Gastroesophageal sphincter (tissue), 4 donors: ENCODE results near the gene MPRIP. TPM values are rescaled to one million over a fixed set of nuclear protein-coding genes. Genes with fewer than 3 reads are reported as not detected.
A peak's percentile ranks its signal among the peaks of the same experiment; 100 is the strongest.

Experiments
- ATAC-seq: fragments of 150-250 bp; one replicate; pipeline ENCODE4 v1.9.1; 2016; ENCODE audit warnings: mild to moderate bottlenecking, moderate library complexity
- H3K27ac ChIP-seq, 4 donors: fragments of 200-600 bp; sonication (generic) in 3 of 4; 1 replicate in 3 of 4; 2 replicates in 1 of 4; pipeline ENCODE4 v1.5.1; 2016 to 2019
- H3K27me3 ChIP-seq: fragments of 200-600 bp; sonication (generic); one replicate; pipeline ENCODE4 v1.5.1; 2019
- H3K36me3 ChIP-seq, 2 donors: fragments of 200-600 bp; sonication (generic); one replicate each; pipeline ENCODE4 v1.5.1; 2019; ENCODE audit warnings: control low read depth in 1 of 2
- H3K4me1 ChIP-seq, 3 donors: fragments of 200-600 bp; sonication (generic); 1 replicate in 2 of 3; 2 replicates in 1 of 3; pipeline ENCODE4 v1.5.1; 2016 to 2019; ENCODE audit warnings: control low read depth in 2 of 3
- H3K4me3 ChIP-seq, 2 donors: fragments of 200-600 bp; sonication (generic); one replicate each; pipeline ENCODE4 v1.5.1; 2019; ENCODE audit warnings: mild to moderate bottlenecking in 1 of 2, moderate library complexity in 1 of 2
- H3K9me3 ChIP-seq, 3 donors: fragments of 200-600 bp; sonication (generic); one replicate each; pipeline ENCODE4 v1.5.1; 2017 to 2019; ENCODE audit warnings: control low read depth in 2 of 3
- EP300 ChIP-seq: sonication (generic); formaldehyde crosslinking; IDR thresholded peaks from one replicate; pipeline ENCODE4 v1.6.1; 2017; ENCODE audit warnings: antibody characterized with exemption, mild to moderate bottlenecking
- POLR2A ChIP-seq, 2 donors: fragments of 450-650 bp; IDR thresholded peaks; one replicate each; pipeline ENCODE4 v1.6.1; 2017; ENCODE audit warnings: antibody characterized with exemption in 2 of 2, mild to moderate bottlenecking in 2 of 2, moderate library complexity in 1 of 2
- POLR2AphosphoS5 ChIP-seq: sonication (generic); formaldehyde crosslinking; IDR thresholded peaks from one replicate; pipeline ENCODE4 v1.6.1; 2017; ENCODE audit warnings: antibody characterized with exemption
- WGBS, 2 donors: methylation state at CpG; one replicate each; pipeline ENCODE4 v1.1.5; 2018; ENCODE audit warnings: low coverage in 1 of 2; 5-methylcytosine and 5-hydroxymethylcytosine counted together
- total RNA-seq, 4 donors: library from RNA; depleted of rRNA; stranded (reverse); fragments of >200 nt; gene quantifications; one replicate each; pipeline ENCODE4 v1.1.0, GENCODE V29; 2016
- TF ChIP-seq, protein P1 (sequence below), 4 experiments: fragments of 200-600 bp in 2 of 4; fragments of 450-650 bp in 2 of 4; sonication (generic) in 1 of 4; IDR thresholded peaks; one replicate each; pipeline ENCODE4 v1.5.1; 2017 to 2019; ENCODE audit warnings: antibody characterized with exemption in 4 of 4, mild to moderate bottlenecking in 2 of 4, moderate library complexity in 2 of 4

MPRIP gene
- total RNA-seq, 4 donors from 2014 or later = 113 to 233 (median 155) TPM

DNA sequence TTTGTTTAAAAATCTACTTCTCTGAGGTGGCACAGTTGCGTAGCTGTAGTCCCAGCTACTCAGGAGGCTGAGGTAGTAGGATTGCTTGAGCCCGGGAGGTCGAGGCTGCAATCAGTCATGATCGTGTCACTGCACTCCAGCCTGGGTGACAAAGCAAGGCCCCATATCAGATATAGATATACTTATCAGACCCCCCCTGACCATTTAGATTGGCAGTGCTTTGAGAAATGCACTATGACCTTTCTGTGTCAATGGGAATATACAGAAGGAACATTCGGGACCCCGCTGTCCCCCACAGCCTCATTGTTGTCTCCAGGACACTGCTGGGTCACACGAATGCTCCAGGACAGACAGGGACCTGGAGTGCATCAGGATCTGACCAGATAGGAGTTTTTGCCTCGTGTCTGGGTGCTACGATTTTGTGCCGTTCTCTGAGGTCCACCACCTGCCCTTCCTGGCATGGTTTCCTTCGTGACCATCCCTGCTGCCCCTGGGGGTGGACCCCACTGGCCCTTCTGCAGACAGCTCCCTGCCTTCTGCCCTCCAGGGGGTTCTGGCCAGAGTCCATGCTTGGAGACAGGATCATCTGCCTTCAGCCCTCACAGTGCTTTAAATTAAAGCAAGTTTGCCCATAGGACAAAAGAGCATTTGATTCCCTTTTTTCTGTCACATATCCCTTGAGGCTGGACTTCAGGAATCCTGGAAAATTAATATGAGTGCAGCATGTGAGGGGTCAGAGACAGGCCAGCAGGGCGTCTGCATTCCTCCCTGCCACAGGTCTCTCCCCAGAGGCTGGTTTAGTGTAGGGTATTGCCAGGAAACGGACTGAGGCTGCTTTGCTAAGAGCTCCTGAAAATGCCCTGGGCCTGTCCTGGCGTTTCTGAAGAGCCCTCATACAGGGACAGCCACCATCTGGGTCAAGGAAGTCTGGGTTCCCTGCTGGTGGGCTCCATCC lies 144.6 kb downstream of the MPRIP start:
- Histone ChIP-seq H3K4me3 (no peak overlapping the region), H3K9me3 (no peaks in the 10 kb centered on the region), H3K4me1 (peaks cover 0 to 49% (median 18%) of the 10 kb centered on the region in 3 donors), H3K36me3 (peaks cover 0 to 61% of the 10 kb centered on the region in 2 donors), H3K27ac (peak overlapping the region in 3 of 4 donors; percentile 12 to 28 (median 22)), H3K27me3 (no peaks in the 10 kb centered on the region)
- 48 to 55% methylated on average over 2 to 9 of the region's 14 CpGs for whole genome bisulfite sequencing, 2 donors
- ATAC-seq = no peak
- TF ChIP-seq, protein P1, sequence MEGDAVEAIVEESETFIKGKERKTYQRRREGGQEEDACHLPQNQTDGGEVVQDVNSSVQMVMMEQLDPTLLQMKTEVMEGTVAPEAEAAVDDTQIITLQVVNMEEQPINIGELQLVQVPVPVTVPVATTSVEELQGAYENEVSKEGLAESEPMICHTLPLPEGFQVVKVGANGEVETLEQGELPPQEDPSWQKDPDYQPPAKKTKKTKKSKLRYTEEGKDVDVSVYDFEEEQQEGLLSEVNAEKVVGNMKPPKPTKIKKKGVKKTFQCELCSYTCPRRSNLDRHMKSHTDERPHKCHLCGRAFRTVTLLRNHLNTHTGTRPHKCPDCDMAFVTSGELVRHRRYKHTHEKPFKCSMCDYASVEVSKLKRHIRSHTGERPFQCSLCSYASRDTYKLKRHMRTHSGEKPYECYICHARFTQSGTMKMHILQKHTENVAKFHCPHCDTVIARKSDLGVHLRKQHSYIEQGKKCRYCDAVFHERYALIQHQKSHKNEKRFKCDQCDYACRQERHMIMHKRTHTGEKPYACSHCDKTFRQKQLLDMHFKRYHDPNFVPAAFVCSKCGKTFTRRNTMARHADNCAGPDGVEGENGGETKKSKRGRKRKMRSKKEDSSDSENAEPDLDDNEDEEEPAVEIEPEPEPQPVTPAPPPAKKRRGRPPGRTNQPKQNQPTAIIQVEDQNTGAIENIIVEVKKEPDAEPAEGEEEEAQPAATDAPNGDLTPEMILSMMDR (IDR thresholded peaks at IDR 0.05) = no peak
- TF ChIP-seq POLR2AphosphoS5 (no peak), EP300 (no peak), POLR2A (IDR thresholded peaks at IDR 0.05) (no peak)

DNA sequence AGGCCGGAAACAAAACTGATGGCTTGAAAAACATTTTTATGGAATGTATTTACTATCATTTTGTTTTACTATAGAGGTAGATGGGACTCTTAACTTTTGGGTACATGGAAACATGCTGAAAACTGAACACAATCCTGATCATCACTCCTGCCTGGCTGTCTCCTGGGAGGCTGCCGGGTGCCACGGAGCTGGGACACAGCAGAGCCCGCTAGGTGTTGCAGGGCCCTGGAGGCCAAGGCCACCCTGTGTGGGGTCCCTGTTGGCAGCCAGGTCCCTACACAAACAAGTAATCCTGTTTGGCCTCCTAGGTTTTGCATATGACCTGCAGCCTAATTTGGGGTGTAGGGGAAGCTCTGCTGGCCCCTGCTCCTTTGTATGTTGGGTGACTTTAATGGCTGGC lies 146.3 kb downstream of the MPRIP start:
- peaks cover 0 to 64% (median 20%) of the 10 kb centered on the region in 3 donors for H3K4me1 ChIP-seq
- WGBS, 2 donors = 83% methylated on average over 1 of the region's 4 CpGs; no CpG with 5 or more reads in 1 of the 2 donors
- no peaks in the 10 kb centered on the region for H3K27me3 ChIP-seq
- TF ChIP-seq POLR2A (IDR thresholded peaks at IDR 0.05) (no peak), EP300 (no peak), POLR2AphosphoS5 (no peak)
- TF ChIP-seq, protein P1 (IDR thresholded peaks at IDR 0.05) = no peak
- no peak overlapping the region for H3K27ac ChIP-seq
- no peaks in the 10 kb centered on the region for H3K9me3 ChIP-seq
- peaks cover 0 to 44% of the 10 kb centered on the region in 2 donors for H3K36me3 ChIP-seq
- no peak overlapping the region for H3K4me3 ChIP-seq
- ATAC-seq = no peak

DNA sequence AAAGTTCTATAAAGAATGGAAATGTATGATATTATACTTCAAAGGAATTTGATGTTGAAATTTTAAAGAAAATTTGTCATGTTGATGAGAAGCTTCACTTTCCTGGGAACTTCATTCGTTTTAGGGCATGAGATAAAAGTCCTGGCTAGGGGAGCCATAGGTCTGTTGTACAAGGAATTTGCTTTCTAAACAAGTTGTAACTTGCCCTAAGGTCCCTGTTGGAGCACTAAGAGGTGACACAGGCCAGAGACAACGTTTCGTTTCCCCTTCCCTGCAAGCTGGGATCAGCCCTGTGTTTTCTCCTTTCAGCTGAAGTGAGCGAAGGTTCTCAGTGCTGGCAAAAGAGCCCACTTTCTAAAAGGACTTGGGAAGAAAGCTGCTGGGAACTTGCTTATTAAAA lies 147.3 kb downstream of the MPRIP start:
- WGBS, 2 donors = 48 to 55% methylated on average over 4 of the region's 4 CpGs

DNA sequence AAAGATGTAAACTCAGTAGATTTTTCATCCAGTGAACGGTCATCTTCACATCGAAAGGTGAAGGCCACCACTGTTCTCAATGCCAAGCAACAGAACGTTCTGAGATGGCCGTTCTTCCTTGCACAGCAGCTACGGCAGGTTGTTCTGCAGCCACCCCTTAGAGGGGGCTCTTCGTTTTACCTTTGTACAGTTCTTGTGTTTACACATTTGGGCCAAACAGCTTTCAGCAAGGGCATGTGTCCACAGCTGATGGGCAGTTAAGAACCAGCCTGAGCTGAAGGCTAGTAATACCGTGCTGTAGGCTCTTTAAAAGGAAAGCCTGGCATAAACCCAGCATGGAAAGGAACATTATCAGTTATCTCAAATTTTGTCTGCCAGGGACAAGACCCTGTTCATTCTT lies 147.9 kb downstream of the MPRIP start:
- Histone ChIP-seq H3K4me1 (peaks cover 0 to 62% (median 20%) of the 10 kb centered on the region in 3 donors), H3K27ac (peak overlapping the region in 3 of 4 donors; percentile 73 to 89 (median 80)), H3K36me3 (peaks cover 0 to 28% of the 10 kb centered on the region in 2 donors), H3K9me3 (no peaks in the 10 kb centered on the region), H3K4me3 (no peak overlapping the region), H3K27me3 (no peaks in the 10 kb centered on the region)
- ATAC-seq = no peak
- WGBS, 2 donors = 30 to 58% methylated on average over 2 to 5 of the region's 7 CpGs
- TF ChIP-seq, protein P1 (IDR thresholded peaks at IDR 0.05) = no peak
- no peak for TF ChIP-seq EP300

More for the DNA sequence above, 147.3 kb downstream of the MPRIP start:
- Histone ChIP-seq H3K9me3 (no peaks in the 10 kb centered on the region), H3K27ac (peak overlapping the region in 3 of 4 donors; percentile 73 to 89 (median 80)), H3K27me3 (no peaks in the 10 kb centered on the region), H3K4me1 (peaks cover 0 to 64% (median 20%) of the 10 kb centered on the region in 3 donors), H3K36me3 (peaks cover 0 to 34% of the 10 kb centered on the region in 2 donors), H3K4me3 (no peak overlapping the region)
- TF ChIP-seq, protein P1 (IDR thresholded peaks at IDR 0.05) = no peak
- TF ChIP-seq POLR2A (IDR thresholded peaks at IDR 0.05) (no peak), POLR2AphosphoS5 (no peak), EP300 (no peak)
- ATAC-seq = no peak
